GM12891 (cell line): ENCODE results near the gene ANO4.

Experiments used
- PAX5 ChIP-seq: IDR thresholded peaks from 2 replicates; pipeline ENCODE4 v1.6.1; 2011; ENCODE audit warnings: low read length, moderate library complexity, mild to moderate bottlenecking; ENCODE audit not compliant: insufficient read depth, severe bottlenecking
- POLR2A ChIP-seq: IDR thresholded peaks from 2 replicates; pipeline ENCODE4 v1.6.1; 2011; ENCODE audit warnings: low read depth, low read length, control low read depth
- POLR2AphosphoS5 ChIP-seq: IDR thresholded peaks from 2 replicates; pipeline ENCODE4 v1.6.1; 2011; ENCODE audit warnings: low read depth, low read length, control low read depth
- POU2F2 ChIP-seq: IDR thresholded peaks from 2 replicates; pipeline ENCODE4 v1.6.1; 2011; ENCODE audit warnings: low read depth, mild to moderate bottlenecking, control low read depth, low read length, moderate library complexity
- SPI1 ChIP-seq: IDR thresholded peaks from 2 replicates; pipeline ENCODE4 v1.6.1; 2011; ENCODE audit warnings: low read depth, low read length, control low read depth
- TAF1 ChIP-seq: IDR thresholded peaks from 2 replicates; pipeline ENCODE4 v1.6.1; 2011; ENCODE audit warnings: low read depth, low read length, control low read depth

DNA sequence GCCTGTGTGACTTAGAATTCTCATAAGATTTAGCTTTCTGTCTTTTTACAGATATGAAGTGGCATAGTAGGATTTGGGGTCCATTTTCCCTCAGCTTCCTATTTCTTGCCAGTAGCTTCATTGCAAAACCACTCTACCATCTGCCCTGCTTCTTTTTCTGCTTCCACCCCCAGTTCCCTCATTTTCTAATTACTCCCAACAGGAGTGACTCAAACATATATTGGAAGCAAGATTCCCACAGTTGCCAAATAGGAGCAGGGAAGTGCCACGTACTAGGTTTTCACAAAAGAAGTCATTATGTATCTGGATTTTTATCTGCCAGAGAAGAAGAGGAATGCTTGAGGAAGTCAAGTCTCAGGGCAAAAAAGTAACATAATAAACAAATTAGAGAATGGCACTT, 64.1 kb downstream of the ANO4 start:
- TF ChIP-seq TAF1 (no peak), POLR2AphosphoS5 (no peak), POLR2A (no peak), POU2F2 (no peak), SPI1 (no peak), PAX5 (no peak)
